Astrocyte (in vitro differentiated cells and primary cell): ENCODE results near the gene PSMG4. TPM values are rescaled to one million over a fixed set of nuclear protein-coding genes. Genes with fewer than 3 reads are reported as not detected.

ENCODE experiments used
- DNase-seq: peaks from one replicate; pipeline ENCODE4 v3.0.0-alpha.2; 2010; ENCODE audit warnings: low read depth
- FAIRE-seq: peaks from 2 replicates; lab custom pipeline; 2011; peaks lifted over from hg19 to GRCh38; lab: Jason Lieb, UNC
- H2AFZ ChIP-seq: 2 replicates; pipeline ENCODE4 v1.6.0; 2012; ENCODE audit warnings: low read depth, low read length, inconsistent platforms
- H3K27ac ChIP-seq: 2 replicates; pipeline ENCODE4 v1.5.1; 2011; ENCODE audit warnings: low read depth, low read length, inconsistent platforms
- H3K27me3 ChIP-seq: 2 replicates; pipeline ENCODE4 v1.6.0; 2011; ENCODE audit warnings: low read length, inconsistent platforms; ENCODE audit not compliant: insufficient read depth
- H3K36me3 ChIP-seq: 2 replicates; pipeline ENCODE4 v1.5.1; 2011; ENCODE audit warnings: low read length, inconsistent platforms; ENCODE audit not compliant: insufficient read depth
- H3K4me1 ChIP-seq: 2 replicates; pipeline ENCODE4 v1.5.1; 2011; ENCODE audit warnings: low read length, inconsistent platforms; ENCODE audit not compliant: insufficient read depth
- H3K4me2 ChIP-seq: 2 replicates; pipeline ENCODE4 v1.6.0; 2012; ENCODE audit warnings: low read length, inconsistent platforms
- H3K4me3 ChIP-seq: 2 replicates; pipeline ENCODE4 v1.5.1; 2011; ENCODE audit warnings: low read depth, mild to moderate bottlenecking, low read length, inconsistent platforms; ENCODE audit not compliant: insufficient read depth
- H3K79me2 ChIP-seq: 2 replicates; pipeline ENCODE4 v1.6.0; 2012; ENCODE audit warnings: mild to moderate bottlenecking, low read length, inconsistent platforms; ENCODE audit not compliant: insufficient read depth
- H3K9ac ChIP-seq: 2 replicates; pipeline ENCODE4 v1.6.0; 2012; ENCODE audit warnings: mild to moderate bottlenecking, low read length, inconsistent platforms
- H3K9me3 ChIP-seq: 2 replicates; pipeline ENCODE4 v1.5.1; 2012; ENCODE audit warnings: low read depth, mild to moderate bottlenecking, low read length, inconsistent platforms; ENCODE audit not compliant: insufficient read depth
- H4K20me1 ChIP-seq: 2 replicates; pipeline ENCODE4 v1.6.0; 2012; ENCODE audit warnings: low read length, inconsistent platforms; ENCODE audit not compliant: insufficient read depth
- H3K27ac Mint-ChIP-seq: one replicate; pipeline ENCODE4 v1.8.0; 2021; ENCODE audit warnings: mild to moderate bottlenecking, mixed read lengths; ENCODE audit not compliant: unreplicated experiment
- H3K27me3 Mint-ChIP-seq: one replicate; pipeline ENCODE4 v1.8.0; 2021; ENCODE audit warnings: low read depth, mixed read lengths; ENCODE audit not compliant: unreplicated experiment
- H3K36me3 Mint-ChIP-seq: one replicate; pipeline ENCODE4 v1.8.0; 2021; ENCODE audit warnings: low read depth, mixed read lengths; ENCODE audit not compliant: unreplicated experiment
- H3K4me1 Mint-ChIP-seq: one replicate; pipeline ENCODE4 v1.8.0; 2021; ENCODE audit warnings: low read depth, mixed read lengths; ENCODE audit not compliant: unreplicated experiment
- H3K4me3 Mint-ChIP-seq: one replicate; pipeline ENCODE4 v1.8.0; 2021; ENCODE audit warnings: mild to moderate bottlenecking, moderate library complexity, mixed read lengths; ENCODE audit not compliant: unreplicated experiment
- H3K9me3 Mint-ChIP-seq: one replicate; pipeline ENCODE4 v1.8.0; 2021; ENCODE audit warnings: mild to moderate bottlenecking, mixed read lengths; ENCODE audit not compliant: unreplicated experiment
- CTCF ChIP-seq: IDR thresholded peaks from 2 replicates; pipeline ENCODE4 v1.5.1; 2011; ENCODE audit warnings: low read depth, mild to moderate bottlenecking, inconsistent platforms, low read length, moderate library complexity; ENCODE audit not compliant: insufficient read depth
- EZH2 ChIP-seq: IDR thresholded peaks from 2 replicates; pipeline ENCODE4 v1.6.1; 2012; ENCODE audit warnings: mild to moderate bottlenecking, low read length, inconsistent platforms; ENCODE audit not compliant: insufficient read depth
- total RNA-seq: library from RNA; stranded (reverse); gene quantifications from 2 replicates; pipeline ENCODE4 v1.2.1, GENCODE V29; 2021

Gene PSMG4
- total RNA-seq, 1 donor from 2014 or later = 23.4 TPM

- Histone ChIP-seq H3K36me3 (no peaks in the 10 kb centered on the region), H3K4me3 (no peak overlapping the region), H3K27me3 (peaks cover 4% of the 10 kb centered on the region), H3K27ac (no peak overlapping the region), H3K4me2 (peak overlapping the region; percentile 28), H4K20me1 (no peaks in the 10 kb centered on the region), H3K9ac (no peak overlapping the region), H3K4me1 (peaks cover 24% of the 10 kb centered on the region), H3K9me3 (no peaks in the 10 kb centered on the region), H2AFZ (no peak overlapping the region), H3K79me2 (no peaks in the 10 kb centered on the region)
- Mint-ChIP-seq H3K4me1 (peaks cover 16% of the 10 kb centered on the region), H3K4me3 (no peak overlapping the region), H3K27me3 (peaks cover 4% of the 10 kb centered on the region), H3K9me3 (no peaks in the 10 kb centered on the region), H3K36me3 (peaks cover 5% of the 10 kb centered on the region), H3K27ac (no peak overlapping the region)
- DNase-seq (no peak), FAIRE-seq (no peak)
- TF ChIP-seq EZH2 = no peak
- no peak for TF ChIP-seq CTCF
These were observed 26.4 kb downstream of the PSMG4 start for GRCh38 chr6:3285049-3285639.

DNA sequence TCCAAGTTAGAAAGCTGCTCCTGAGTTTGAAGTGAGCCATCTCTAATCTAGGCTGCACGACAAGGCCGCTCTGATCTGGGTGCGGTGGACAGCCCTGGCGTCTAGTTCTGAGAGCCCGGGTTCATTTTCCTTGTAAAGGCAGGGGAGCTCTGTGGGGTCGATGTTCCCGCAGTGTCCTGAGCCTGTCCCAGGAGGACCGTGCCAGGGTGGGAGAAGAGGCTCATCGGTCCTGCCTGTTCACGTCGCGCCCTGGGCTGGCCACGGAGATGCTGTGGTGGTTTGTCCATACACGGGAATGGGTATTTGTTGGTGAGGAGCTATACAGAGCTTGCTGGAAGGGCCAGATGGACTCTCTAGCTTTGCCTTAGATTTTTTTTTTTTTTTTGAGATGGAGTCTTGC is 27.0 kb downstream of the PSMG4 start:
- H3K4me1 Mint-ChIP-seq = peaks cover 16% of the 10 kb centered on the region
- no peak for FAIRE-seq

More for the DNA sequence above, 27.0 kb downstream of the PSMG4 start:
- Histone ChIP-seq H3K4me1 (peaks cover 22% of the 10 kb centered on the region), H3K36me3 (no peaks in the 10 kb centered on the region), H3K9me3 (no peaks in the 10 kb centered on the region), H3K4me2 (no peak overlapping the region), H3K79me2 (no peaks in the 10 kb centered on the region), H3K4me3 (no peak overlapping the region), H3K27ac (no peak overlapping the region), H4K20me1 (no peaks in the 10 kb centered on the region), H3K27me3 (peaks cover 4% of the 10 kb centered on the region), H2AFZ (no peak overlapping the region), H3K9ac (no peak overlapping the region)
- Mint-ChIP-seq H3K9me3 (no peaks in the 10 kb centered on the region), H3K4me3 (no peak overlapping the region), H3K36me3 (peaks cover 5% of the 10 kb centered on the region), H3K27ac (no peak overlapping the region), H3K27me3 (peaks cover 8% of the 10 kb centered on the region)
- no peak for TF ChIP-seq CTCF
- no peak for TF ChIP-seq EZH2
- DNase-seq = no peak
